GM21786 (cell line): ENCODE measurements around the gene ANO5.
"Not testable (repeated sequence)": the region's sequence is repeated elsewhere in the genome, so short reads cannot be mapped to it uniquely, and the experiment has no call there.

Experiments
- ATAC-seq: cut with Tn5 transposase; IDR thresholded peaks from one replicate; pipeline ENCODE4 v1.9.1; 2021; ENCODE audit not compliant: unreplicated experiment

The ANO5 gene

DNA sequence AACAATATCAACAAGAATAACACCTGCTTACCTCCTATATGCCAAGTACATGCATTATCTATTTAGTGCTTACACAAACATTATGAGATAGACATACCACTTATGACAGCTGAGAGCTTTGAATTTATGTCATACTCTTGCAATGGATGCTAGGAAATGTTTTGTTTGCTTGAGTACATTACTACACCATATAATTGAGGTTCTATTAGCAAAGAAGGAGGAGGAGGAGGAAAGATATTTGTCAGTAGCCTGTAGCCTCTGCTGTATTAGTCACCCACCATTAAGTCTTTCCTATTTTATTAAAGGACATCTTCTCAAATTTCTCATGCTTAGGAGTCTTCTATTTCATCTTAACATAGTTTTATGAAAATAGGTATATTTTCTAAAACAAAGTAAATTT, 6.4 kb downstream of the ANO5 start:
- ATAC-seq = no peak

DNA sequence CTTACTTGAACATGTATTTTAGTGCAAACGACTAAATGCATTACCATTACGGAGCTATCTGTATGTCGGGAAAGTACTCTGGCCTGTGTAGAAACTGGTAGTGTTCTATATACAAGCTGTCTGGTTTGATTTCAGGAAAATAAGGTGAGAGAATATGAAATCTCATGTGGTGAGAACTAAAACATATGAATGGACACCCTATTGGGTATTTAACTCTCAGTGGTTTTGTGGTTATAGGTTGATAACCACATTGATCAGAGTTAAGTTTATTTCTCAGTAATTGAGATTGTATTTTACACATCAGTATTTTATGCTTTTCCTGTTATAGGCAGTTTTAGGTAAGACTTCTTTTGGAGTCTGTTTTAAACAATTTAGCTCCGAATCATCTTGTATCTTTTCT, 10.4 kb downstream of the ANO5 start:
- ATAC-seq = peak; percentile 68

DNA sequence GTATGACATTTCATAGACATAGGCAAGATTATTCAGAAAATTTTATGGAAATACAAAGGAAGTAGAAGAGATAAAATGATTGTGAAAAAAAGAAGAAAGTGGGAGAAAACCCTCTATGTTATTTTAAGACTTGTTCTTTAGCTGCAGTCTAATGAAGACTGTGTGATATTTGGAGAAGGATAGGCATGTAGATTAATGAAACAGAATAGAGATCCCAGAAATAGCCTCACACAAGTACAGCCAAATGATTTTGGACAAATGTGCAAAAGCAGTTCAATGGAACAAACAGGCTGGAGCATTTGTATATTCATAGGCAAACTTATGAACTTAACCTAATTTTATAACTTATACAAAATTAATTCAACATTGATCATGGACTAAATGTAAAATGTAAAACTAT, 14.3 kb downstream of the ANO5 start:
- ATAC-seq = no peak

DNA sequence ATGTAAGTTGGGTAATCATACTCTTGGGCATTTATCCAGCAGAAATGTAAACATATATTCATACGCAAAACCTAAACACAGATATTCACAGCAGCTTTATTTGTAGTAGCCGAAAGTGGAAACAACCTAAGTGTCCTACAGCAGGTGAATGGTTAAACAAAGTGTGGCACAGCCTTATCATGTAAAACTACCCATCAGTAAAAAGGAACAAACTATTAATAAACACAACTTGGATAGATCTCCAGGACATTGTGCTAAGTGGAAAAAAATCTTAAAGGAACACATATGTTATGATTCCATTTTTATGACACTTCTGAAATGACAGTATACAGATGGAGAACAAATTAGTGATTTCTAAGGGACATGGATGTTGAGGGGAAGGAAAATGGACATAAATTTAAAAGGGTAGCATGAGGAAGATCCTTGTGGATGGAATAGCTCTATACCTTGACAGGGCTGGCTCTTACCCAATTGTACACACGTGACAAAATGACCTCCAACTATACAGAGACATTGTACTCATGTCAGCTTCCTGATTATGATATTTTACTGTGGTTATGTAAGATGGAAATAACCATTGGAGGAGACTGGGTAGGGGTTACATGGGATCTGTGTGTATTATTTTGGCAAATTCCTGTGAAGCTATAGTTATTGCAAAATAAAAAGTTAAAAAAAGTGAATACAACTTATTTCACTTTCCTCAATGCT, 15.4 kb downstream of the ANO5 start:
- ATAC-seq = no peak

DNA sequence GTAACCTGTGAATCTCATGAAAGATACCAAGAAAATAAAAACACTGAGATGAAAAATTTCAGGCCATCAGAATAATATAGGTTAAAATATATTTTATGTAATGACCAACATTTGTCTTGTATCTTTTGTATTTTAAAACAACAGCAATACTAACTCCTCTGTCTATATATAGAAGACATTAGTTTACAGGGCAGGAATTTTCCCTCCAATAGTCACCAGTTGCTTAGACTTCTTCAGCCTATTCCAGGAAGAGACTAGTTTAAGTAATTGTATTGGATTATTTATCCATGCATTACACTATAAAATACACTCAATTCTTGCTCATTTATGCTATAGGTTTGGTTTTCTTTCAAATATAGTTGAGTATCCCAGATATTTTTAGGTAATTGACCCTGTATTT, 24.1 kb downstream of the ANO5 start:
- ATAC-seq = no peak

DNA sequence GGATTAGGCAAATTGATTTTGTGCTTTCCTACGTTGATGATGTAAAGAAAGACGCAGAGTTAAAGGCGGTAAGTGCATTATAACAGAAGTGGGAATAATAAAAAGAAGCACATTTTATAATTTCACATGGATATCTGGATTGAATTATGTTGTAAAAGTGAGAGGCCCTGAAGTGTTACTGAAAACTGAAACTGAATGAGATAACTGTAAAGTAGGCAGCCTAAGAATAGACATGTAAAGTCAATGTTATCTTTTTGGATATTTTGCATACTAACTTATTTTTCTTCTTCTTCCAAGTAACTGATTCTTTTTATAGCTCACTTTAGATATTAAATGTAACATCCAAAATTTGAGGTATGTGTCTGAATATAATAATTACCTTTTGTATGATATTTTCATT, 28.3 kb downstream of the ANO5 start:
- peak; percentile 57 for ATAC-seq

DNA sequence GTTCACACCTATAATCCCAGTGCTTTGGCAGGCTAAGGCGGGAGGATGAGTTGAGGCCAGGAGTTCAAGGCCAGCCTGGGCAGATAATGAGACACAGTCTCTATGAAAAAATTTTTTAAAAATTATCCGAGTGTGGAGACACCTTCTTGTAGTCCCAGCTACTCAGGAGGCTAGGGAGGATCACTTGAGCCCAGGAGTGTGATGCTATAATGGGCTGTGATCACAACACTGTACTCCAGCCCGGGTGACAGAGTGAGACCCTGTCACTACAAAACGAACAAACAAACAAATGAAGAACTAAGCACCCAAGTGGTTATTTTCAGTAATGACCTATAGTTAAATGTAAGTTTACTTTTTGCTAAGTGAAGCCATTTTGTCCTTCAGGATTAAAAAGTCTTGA, 32.3 kb downstream of the ANO5 start:
- ATAC-seq = no peak

DNA sequence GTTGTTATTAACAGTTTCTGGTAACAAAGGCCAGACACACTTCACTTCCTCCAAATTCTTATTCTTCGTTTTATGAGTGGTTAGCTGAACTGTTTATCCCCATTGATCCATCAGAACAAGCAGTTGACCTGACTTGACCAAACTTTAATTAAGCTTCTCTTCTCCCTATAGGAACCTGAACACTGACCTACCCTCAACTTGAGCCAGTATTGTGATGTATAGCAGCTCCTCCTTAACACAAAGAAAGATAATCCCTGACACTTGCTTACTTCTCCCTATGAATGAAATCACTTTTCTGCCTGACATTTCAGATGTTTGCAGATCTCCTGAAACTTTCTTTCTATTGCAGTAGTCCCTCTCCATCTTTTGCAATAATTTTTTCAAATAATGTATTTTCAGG, 41.9 kb downstream of the ANO5 start:
- ATAC-seq = no peak

DNA sequence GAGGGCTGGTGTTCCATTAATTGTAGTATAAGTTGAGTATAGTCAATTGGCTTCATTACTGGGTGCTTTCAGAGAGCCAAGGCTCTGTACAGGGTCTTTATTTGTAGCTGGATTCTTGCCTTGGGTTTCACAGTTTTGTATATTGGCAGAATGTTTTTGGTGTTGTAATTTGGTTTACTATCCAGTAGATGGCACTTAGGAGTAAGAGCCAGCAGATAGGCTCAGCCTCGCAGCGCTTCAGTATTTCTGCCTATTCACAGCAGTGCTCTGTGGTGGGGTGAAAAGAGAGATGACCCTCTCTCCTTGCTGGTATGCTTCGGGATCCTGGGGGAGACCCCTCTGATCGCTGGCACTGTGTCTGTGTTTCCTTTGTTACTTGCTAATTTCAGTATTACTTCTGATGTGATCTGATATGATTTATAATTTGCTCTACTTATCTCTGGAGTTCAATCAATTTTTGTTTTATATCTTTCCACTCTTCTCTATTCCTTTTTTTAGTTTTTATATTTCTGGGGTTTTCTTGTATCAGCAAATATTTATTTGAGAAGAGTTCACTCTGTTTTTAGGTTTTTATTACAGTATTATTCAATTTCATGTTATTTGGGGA, 52.2 kb downstream of the ANO5 start:
- peak; percentile 93 for ATAC-seq

DNA sequence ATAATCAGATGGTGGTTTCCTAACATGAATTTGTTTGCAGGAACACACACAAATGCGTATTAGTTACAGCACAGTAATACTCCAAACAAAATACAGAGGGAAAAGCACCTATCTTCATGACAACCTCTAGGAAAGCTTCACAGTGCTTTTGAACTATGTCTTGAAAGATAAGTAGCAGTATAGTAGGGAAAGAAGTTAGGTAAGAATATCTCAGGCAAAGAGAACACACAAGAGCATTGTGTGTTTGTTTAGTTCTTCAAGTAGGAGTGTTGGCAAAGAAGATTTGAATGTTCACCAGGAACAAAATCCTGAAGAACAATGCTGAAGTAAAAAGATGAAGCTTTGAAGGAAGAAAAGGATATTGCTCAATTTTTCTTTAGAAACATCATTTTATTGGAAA, 54.1 kb downstream of the ANO5 start:
- ATAC-seq = no peak

DNA sequence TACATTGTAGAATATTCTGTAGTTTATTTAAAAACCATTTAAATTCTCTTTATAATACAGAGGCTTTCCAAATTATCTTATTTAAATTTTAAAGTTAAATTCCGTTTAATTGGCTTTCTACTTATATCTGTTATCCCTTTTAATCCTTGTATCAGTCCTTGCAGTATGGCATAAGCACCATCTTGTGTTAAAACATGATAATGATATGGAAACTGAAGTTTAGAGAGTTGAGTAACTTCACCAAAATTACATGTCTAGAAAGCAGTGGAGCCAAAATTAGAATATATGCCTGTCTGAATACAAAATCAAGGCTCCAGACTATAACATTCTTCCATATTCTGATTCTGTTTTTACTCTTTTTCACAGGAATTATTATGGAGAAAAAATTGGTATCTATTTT, 57.0 kb downstream of the ANO5 start:
- no peak for ATAC-seq

DNA sequence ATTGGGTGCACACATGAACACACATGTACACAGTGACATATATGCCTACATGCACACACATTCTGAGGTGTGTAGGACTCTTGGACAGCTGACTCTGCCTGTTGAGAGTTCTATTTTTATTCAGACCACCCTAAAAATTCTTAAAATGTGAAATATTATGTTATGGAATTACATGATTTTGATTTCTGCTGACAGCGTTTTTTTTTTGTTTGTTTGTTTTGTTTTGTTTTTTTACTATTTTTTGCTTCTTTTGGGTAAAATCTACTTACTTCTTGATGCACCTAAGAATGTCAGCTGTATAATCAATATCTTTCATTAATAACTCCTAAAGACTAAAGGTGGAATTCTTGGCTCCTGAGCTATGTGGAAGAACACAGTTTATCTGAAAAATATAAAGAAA, 64.0 kb downstream of the ANO5 start:
- ATAC-seq = no peak

DNA sequence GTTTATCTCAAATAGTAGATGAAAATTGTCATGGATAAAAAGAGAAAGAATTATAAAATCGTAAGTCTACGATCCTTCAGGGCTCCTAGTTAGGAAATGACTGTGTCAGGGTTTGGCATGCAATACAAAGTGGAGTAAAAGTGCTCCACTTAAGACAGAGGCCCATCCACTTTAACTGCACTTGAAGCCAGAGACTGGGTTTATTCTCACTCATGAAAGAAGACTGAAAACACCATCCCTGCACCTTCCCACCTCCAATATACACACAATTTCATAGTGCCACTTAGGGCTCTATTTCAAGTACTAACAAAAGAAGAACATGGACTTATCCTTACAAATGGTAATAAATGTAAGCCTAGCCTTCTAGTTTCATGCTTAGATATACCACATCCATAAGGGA, 70.7 kb downstream of the ANO5 start:
- ATAC-seq = no peak

DNA sequence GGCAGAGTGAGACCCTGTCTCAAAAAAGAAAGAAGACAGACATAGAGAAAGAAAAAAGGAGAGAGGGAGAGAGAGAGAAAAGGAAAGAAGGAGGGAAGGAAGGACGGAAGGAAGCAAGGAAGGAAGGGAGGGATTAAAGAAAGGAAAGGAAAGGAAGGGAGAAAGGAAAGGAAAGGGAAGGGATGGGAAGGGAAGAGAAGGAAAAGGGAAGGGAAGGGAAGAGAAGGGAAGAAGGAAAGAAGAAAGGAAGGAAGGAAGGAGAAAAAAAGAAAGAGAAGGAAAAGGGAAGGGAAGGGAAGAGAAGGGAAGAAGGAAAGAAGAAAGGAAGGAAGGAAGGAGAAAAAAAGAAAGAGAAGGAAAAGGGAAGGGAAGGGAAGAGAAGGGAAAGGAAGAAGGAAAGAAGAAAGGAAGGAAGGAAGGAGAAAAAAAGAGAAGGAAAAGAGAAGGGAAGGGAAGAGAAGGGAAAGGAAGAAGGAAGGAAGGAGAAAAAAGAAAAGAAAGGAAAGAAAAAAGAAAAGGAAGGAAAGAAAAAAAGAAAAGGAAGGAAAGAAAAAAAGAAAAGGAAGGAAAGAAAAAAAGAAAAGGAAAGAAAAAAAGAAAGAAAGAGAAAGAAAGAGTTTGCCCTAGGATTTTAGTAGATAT, 76.2 kb downstream of the ANO5 start:
- not testable (repeated sequence) for ATAC-seq

DNA sequence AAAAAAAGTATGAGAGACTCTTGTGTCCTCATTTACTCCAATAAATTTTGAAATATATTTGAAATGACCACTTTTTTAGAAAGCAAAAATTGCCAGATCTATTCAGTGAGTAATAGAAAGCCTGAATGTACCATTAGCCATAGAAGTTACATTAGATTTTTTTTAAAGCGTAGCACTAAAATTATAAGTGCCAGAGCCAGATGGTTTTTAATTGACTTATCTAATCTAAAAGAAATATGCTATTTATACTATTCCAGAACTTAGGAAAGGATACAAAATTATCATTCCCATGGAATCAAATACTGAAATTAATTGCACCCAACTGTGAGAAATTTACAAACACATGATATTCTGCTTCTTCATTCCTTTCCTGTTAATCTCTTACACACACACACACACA, 80.9 kb downstream of the ANO5 start:
- ATAC-seq = no peak

DNA sequence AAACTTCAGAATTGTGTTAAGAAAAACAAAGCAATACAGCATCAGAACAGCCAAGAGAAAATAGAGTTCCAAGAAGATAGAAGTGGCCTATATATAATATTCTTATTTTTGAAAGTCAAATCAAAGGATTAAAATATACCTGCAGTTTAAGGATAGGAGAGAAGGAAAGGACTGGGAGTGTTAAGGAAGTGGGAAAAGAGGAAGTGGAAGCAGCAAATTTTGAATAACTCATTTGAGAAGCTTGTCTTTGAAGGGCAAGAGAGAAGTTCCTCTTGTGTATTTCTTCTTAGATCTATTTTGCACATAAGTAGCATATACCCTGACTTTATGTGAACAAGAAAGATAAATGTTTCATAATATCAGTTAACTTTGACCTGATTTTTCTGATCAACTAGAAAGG, 82.7 kb downstream of the ANO5 start:
- ATAC-seq = no peak

DNA sequence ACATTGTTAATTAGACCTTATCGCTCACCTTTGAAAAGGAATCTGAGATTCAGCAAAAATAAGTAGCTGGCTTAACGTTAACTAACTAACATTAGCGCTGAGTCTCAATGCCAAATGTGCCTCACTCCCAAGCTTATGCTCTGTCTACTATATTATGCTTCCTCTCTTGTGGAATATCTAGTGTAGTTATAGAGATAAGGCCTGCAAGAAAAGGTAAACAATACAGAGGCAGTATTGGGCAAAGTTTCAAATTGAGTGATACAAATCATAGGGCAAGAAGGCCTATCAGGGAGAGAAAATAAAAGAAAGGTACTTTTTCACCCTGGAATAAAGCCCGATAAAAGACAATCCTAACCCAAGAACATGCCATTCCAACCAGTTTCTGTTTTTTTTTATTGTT, 83.7 kb downstream of the ANO5 start:
- no peak for ATAC-seq

DNA sequence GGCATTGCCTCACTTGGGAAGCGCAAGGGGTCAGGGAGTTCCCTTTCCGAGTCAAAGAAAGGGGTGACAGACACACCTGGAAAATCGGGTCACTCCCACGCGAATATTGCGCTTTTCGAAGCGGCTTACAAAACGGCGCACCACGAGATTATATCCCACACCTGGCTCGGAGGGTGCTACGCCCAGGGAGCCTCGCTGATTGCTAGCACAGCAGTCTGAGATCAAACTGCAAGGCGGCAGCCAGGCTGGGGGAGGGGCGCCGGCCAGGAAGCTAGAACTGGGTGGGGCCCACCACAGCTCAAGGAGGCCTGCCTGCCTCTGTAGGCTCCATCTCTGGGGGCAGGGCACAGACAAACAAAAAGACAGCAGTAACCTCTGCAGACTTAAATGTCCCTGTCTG, 92.1 kb downstream of the ANO5 start:
- ATAC-seq = not testable (repeated sequence)

DNA sequence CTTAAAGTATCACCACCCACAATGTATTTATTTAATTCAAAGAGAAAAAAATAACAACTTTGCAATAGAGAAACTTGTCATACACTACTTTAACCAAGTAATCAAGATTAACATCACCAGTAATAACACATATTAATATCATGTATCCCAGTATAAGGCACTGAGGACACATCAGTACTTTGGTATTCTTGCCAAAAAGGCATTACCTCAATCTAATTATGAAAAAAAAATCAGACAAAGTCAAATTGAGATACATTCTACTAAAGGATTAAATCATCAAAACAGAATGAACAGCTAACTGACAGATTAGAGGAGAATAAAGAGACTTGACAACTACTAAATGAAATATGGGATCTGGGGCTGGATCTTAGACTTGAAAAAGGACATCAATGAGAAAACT, 109.5 kb downstream of the ANO5 start:
- ATAC-seq = no peak

DNA sequence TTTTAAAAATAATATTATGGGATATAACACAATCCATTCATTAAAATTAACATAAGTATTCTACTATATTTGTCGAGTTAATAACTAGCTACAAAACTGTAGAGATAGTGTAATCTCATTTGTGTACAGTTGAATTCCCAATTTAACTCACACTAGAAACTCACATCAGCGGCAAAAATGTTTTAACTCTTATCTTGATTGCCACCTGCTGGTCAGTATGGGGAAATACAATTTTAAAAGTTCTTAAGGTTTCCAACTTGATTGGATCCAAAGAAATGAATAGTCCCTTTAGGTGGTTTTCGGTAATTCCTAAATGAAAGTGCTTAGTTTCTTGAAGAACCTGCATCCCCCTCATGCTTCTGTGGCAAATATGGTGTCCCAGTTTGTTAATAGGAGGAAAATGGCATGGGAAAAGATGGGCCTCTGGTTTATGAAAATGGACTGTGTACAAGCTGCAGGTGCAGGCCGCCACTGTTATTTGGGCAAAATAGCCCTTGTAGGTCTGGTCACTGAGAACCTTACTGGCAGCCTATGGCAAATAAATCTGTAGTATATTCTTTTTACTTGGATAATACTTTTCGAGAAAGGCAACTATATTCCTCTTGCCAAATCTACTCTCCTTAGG, 111.6 kb downstream of the ANO5 start:
- ATAC-seq = no peak

DNA sequence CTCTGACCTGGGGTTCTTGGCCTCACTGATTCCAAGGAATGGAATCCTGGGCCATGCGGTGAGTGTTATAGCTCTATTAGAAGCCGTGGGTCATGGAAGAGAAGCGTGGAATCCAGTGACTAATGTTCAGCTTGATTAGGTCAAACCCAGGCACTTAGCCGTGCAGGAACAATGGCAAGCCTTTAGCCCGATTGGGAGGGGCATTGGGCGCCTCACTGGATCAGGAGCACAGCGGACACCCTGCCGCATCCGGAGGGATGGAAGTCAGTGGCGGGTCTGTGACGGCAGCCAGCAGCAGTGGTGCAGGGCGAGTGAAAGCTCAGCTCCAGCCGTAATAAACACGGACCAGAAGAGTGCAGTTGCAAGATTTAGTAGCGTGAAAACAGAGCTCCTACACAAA, 124.8 kb downstream of the ANO5 start:
- ATAC-seq = no peak

DNA sequence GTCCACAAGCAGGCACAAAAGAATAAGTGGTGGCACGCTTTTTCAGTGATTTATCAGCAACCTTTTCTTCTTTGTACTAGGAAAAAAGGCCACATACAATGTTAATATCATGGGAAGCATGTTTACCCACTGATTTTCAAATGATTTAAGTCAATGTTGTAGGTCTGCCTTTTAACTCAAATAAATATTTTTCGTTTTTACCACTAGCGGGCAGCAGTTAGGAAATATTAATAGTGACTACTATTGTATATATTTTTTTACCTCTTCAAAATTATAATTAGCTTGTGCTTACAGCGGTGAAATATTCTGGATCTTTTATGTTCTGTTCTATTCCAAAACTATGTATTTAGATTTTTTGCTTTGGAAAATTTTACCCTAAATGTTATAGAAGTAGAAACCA, 138.9 kb downstream of the ANO5 start:
- ATAC-seq = no peak
